Subcutaneous adipose tissue (tissue), 4 donors: ENCODE results near the gene IBA57. TPM values are rescaled to one million over a fixed set of nuclear protein-coding genes. Genes with fewer than 3 reads are reported as not detected.

Source experiments
- CTCF ChIP-seq: fragments of 450-650 bp; IDR thresholded peaks from one replicate; pipeline ENCODE4 v1.5.1; 2016; ENCODE audit warnings: low read depth, mild to moderate bottlenecking, control low read depth, antibody characterized with exemption, moderate library complexity
- total RNA-seq, 4 donors: library from RNA; depleted of rRNA; stranded (reverse); fragments of >200 nt; gene quantifications; one replicate each; pipeline ENCODE4 v1.1.0, GENCODE V29; 2016

The IBA57 gene
- total RNA-seq, 4 donors from 2014 or later: 2.8 to 9.0 (median 4.4) TPM

GRCh38 chr1:228154021-228154669 is 11.5 kb upstream of the IBA57 start:
- no peak for TF ChIP-seq CTCF

GRCh38 chr1:228154670-228155571 is 10.7 kb upstream of the IBA57 start:
- TF ChIP-seq CTCF: no peak

- TF ChIP-seq CTCF: no peak
Observed at GRCh38 chr1:228155596-228156514, 9.7 kb upstream of the IBA57 start.

- TF ChIP-seq CTCF: no peak
Observed at GRCh38 chr1:228156515-228156881, 9.1 kb upstream of the IBA57 start.

GRCh38 chr1:228156941-228157728 is 8.5 kb upstream of the IBA57 start:
- no peak for TF ChIP-seq CTCF

- no peak for TF ChIP-seq CTCF
Observed at GRCh38 chr1:228157729-228158126, 7.9 kb upstream of the IBA57 start.
